GM12878 (cell line): ENCODE data around the gene MTCL3.

Experiments
- ATAC-seq: fragments of 200-7000 bp; cut with Tn5 transposase; 3 replicates; pipeline ENCODE4 v1.9.1; 2020; ENCODE audit warnings: mild to moderate bottlenecking, moderate library complexity
- BruUV-seq: library from RNA; stranded (reverse); fragments of 400-500 nt; replicated peaks from 2 replicates; lab custom pipeline; 2021; lab: Mats Ljungman, UMichigan
- CTCF ChIA-PET: fragments of 300-600 bp; sonication (Branson Sonifier 250); formaldehyde crosslinking; extraction: SDS; loops from one replicate; lab custom pipeline; 2021; ENCODE audit warnings: inconsistent platforms; lab: Yijun Ruan, JAX
- POLR2A ChIA-PET: fragments of 350-600 bp; formaldehyde crosslinking; extraction: SDS; loops from one replicate; lab custom pipeline; 2021; ENCODE audit warnings: inconsistent platforms; lab: Charles Lee
- RAD21 ChIA-PET: fragments of 300-600 bp; sonication (Branson Sonifier 250); formaldehyde crosslinking; loops from one replicate; lab custom pipeline; 2023; ENCODE audit warnings: antibody characterized with exemption; ENCODE audit not compliant: unreplicated experiment; lab: Charles Lee
- SMC1A ChIA-PET: fragments of 300-600 bp; sonication (Branson Sonifier 250); formaldehyde crosslinking; loops from one replicate; lab custom pipeline; 2023; ENCODE audit not compliant: unreplicated experiment, uncharacterized antibody; lab: Charles Lee
- DNase-seq: peaks from one replicate; pipeline ENCODE4 v3.0.0-alpha.2; 2011; ENCODE audit warnings: low read depth, low spot score
- FAIRE-seq: peaks from 3 replicates; lab custom pipeline; 2011; peaks lifted over from hg19 to GRCh38; lab: Jason Lieb, UNC
- H2AFZ ChIP-seq: 2 replicates; pipeline ENCODE4 v1.6.0; 2011; ENCODE audit warnings: low read depth, low read length, control low read depth; ENCODE audit not compliant: control insufficient read depth
- H3K27ac ChIP-seq: 2 replicates; pipeline ENCODE4 v1.5.1; 2011; ENCODE audit warnings: control low read depth; ENCODE audit not compliant: control insufficient read depth, insufficient read depth
- H3K27me3 ChIP-seq, 2 experiments: replicated peaks in 1 of 2; 2 replicates each; pipeline versions ENCODE4 v1.6.0 to v1.6.1; 2011; ENCODE audit warnings: low read length in 1 of 2; ENCODE audit not compliant: control insufficient read depth in 2 of 2, insufficient read depth in 2 of 2
- H3K36me3 ChIP-seq, 2 experiments: 2 replicates each; pipeline ENCODE4 v1.5.1; 2011; ENCODE audit warnings: low read length in 1 of 2; ENCODE audit not compliant: control insufficient read depth in 2 of 2, insufficient read depth in 2 of 2
- H3K4me1 ChIP-seq: 2 replicates; pipeline ENCODE4 v1.6.1; 2011; ENCODE audit warnings: mild to moderate bottlenecking, low read length, moderate library complexity, mixed read lengths; ENCODE audit not compliant: control insufficient read depth, insufficient read depth
- H3K4me2 ChIP-seq: 2 replicates; pipeline ENCODE4 v1.6.0; 2011; ENCODE audit warnings: control low read depth; ENCODE audit not compliant: control insufficient read depth, insufficient read depth
- H3K4me3 ChIP-seq: fragments of 200-600 bp; sonication (generic); 2 replicates; pipeline ENCODE4 v1.5.1; 2016
- H3K79me2 ChIP-seq: 2 replicates; pipeline ENCODE4 v1.6.0; 2011; ENCODE audit warnings: low read length; ENCODE audit not compliant: control insufficient read depth, insufficient read depth
- H3K9ac ChIP-seq: 2 replicates; pipeline ENCODE4 v1.8.0; 2011; ENCODE audit warnings: low read length, control low read depth, mixed read lengths; ENCODE audit not compliant: control insufficient read depth, insufficient read depth
- H3K9me3 ChIP-seq: replicated peaks from 3 replicates; pipeline ENCODE4 v1.5.1; 2011; ENCODE audit warnings: mild to moderate bottlenecking, low read length; ENCODE audit not compliant: control insufficient read depth, insufficient read depth
- H4K20me1 ChIP-seq: 2 replicates; pipeline ENCODE4 v1.6.0; 2011; ENCODE audit not compliant: control insufficient read depth, insufficient read depth
- BCLAF1 ChIP-seq: fragments of 450-650 bp; IDR thresholded peaks from 2 replicates; pipeline ENCODE4 v1.6.1; 2017; ENCODE audit warnings: antibody characterized with exemption, mild to moderate bottlenecking, moderate library complexity
- EGR1 ChIP-seq, 2 experiments: IDR thresholded peaks; 1 replicate in 1 of 2; 2 replicates in 1 of 2; pipeline ENCODE4 v1.6.1; 2011 to 2012; ENCODE audit warnings: low read depth in 2 of 2, low read length in 2 of 2, borderline replicate concordance in 1 of 2, mild to moderate bottlenecking in 1 of 2, moderate library complexity in 1 of 2
- MEF2B ChIP-seq: fragments of 450-650 bp; IDR thresholded peaks from 2 replicates; pipeline ENCODE4 v1.6.1; 2018; ENCODE audit warnings: mild to moderate bottlenecking, moderate library complexity; ENCODE audit not compliant: partially characterized antibody, poor library complexity, severe bottlenecking
- NBN ChIP-seq: fragments of 450-650 bp; IDR thresholded peaks from 2 replicates; pipeline ENCODE4 v1.6.1; 2016
- PAX5 ChIP-seq: IDR thresholded peaks from 2 replicates; pipeline ENCODE4 v1.6.1; 2011; ENCODE audit warnings: low read depth, low read length, borderline replicate concordance
- SP1 ChIP-seq: IDR thresholded peaks from one replicate; pipeline ENCODE4 v1.6.1; 2011; ENCODE audit warnings: low read depth, low read length
- USF1 ChIP-seq: IDR thresholded peaks from 2 replicates; pipeline ENCODE4 v1.6.1; 2011; ENCODE audit warnings: borderline replicate concordance, low read depth, mild to moderate bottlenecking, moderate library complexity, mixed read lengths, low read length; ENCODE audit not compliant: insufficient read depth; ENCODE audit errors: extremely low read length
- ZBTB11 ChIP-seq: fragments of 450-650 bp; formaldehyde crosslinking; IDR thresholded peaks from 2 replicates; pipeline ENCODE4 v1.5.0; 2022; ENCODE audit warnings: mild to moderate bottlenecking, missing genetic modification characterization
- ZNF592 ChIP-seq: fragments of 450-650 bp; IDR thresholded peaks from 2 replicates; pipeline ENCODE4 v1.6.1; 2017; ENCODE audit warnings: mild to moderate bottlenecking, moderate library complexity
- ZZZ3 ChIP-seq: IDR thresholded peaks from 2 replicates; pipeline ENCODE4 v1.6.1; 2011; ENCODE audit warnings: low read depth; ENCODE audit not compliant: control insufficient read depth, insufficient read length
- WGBS: methylation state at CpG from one replicate; pipeline ENCODE4 v1.1.6; 2016; ENCODE audit warnings: low lambda C conversion rate; ENCODE audit not compliant: insufficient replicate concordance, insufficient coverage; ENCODE audit errors: missing lambda C conversion rate; 5-methylcytosine and 5-hydroxymethylcytosine counted together
- in situ Hi-C: fragments of 300-500 bp; cut with MboI; formaldehyde crosslinking; loops from 9 replicates; pipeline ENCODE4 v1.14.3; 2018; ENCODE audit warnings: mixed read lengths
- intact Hi-C: fragments of 100-400 bp; cut with micrococcal nuclease; formaldehyde crosslinking; loops from one replicate; pipeline ENCODE4 v1.14.2; 2022; ENCODE audit not compliant: unreplicated experiment

MTCL3 gene

GRCh38 chr6:127482325-127482724 is 36.8 kb downstream of the MTCL3 start (continued):
- TF ChIP-seq MEF2B (no peak), ZZZ3 (no peak), EGR1 (IDR thresholded peaks at IDR 0.05; ENCODE audit: borderline replicate concordance in 1 of 2, low read depth in 2 of 2, low read length in 2 of 2) (no peak)

- H3K4me2 ChIP-seq = no peak overlapping the region
- no TSS peak for BruUV-seq
- ChIA-PET CTCF (no interaction called here), POLR2A (no interaction called here), RAD21 (no interaction called here), SMC1A (no interaction called here)
- no peaks in the 10 kb centered on the region for H3K79me2 ChIP-seq
- no peak overlapping the region for H3K27ac ChIP-seq
- H3K27me3 ChIP-seq = no peaks in the 10 kb centered on the region
- intact Hi-C loops = no loop called here
- H3K36me3 ChIP-seq = no peaks in the 10 kb centered on the region
- H3K9me3 ChIP-seq = no peaks in the 10 kb centered on the region
- in situ Hi-C loops = no loop called here
- 72% methylated on average over 4 of the region's 4 CpGs for WGBS
- no peak overlapping the region for H3K9ac ChIP-seq
- no peaks in the 10 kb centered on the region for H4K20me1 ChIP-seq
- DNase-seq = no peak
- H3K4me1 ChIP-seq = peaks cover 9% of the 10 kb centered on the region
- no peak for ATAC-seq
- no peak overlapping the region for H3K4me3 ChIP-seq
- H2AFZ ChIP-seq = no peak overlapping the region
- FAIRE-seq = no peak
- no peak for TF ChIP-seq SP1
- TF ChIP-seq BCLAF1 = no peak
- no peak for TF ChIP-seq ZNF592
- no peak for TF ChIP-seq NBN
- no peak for TF ChIP-seq USF1
- TF ChIP-seq ZBTB11 (CRISPR knock-in tag) = no peak
- no peak for TF ChIP-seq PAX5
Observed at GRCh38 chr6:127481628-127482027, 37.5 kb downstream of the MTCL3 start.
